ENCODE measurements around the gene KIRREL3.
"Not testable (repeated sequence)": the region's sequence is repeated elsewhere in the genome, so short reads cannot be mapped to it uniquely, and the experiment has no call there.

Gene KIRREL3

DNA sequence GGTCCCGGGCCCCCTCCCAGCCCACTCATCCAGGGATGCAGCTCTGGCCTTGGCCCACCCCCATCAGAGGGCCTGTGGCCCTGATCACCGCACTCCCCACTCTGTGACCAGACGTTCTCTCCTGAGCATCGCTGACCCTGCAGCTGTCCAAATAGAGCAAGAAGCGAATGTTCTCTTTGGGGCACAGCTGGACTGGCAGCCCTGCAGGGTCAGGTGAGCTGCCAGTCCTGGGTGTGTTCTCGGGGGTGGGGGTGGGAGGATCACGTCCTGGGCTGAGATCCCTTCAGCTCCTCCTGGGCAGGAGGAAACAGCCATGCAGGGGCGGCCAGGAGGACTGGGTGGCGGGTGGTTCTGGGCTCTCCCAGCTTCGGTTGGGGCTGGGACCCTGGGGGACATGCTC lies 618.6 kb downstream of the KIRREL3 start:
- not testable (repeated sequence) for DNase-seq (ENCODE audit: low read depth)

GRCh38 chr11:126380909-126381308 lies 619.7 kb downstream of the KIRREL3 start:
- DNase-seq (ENCODE audit: low read depth): no peak

DNA sequence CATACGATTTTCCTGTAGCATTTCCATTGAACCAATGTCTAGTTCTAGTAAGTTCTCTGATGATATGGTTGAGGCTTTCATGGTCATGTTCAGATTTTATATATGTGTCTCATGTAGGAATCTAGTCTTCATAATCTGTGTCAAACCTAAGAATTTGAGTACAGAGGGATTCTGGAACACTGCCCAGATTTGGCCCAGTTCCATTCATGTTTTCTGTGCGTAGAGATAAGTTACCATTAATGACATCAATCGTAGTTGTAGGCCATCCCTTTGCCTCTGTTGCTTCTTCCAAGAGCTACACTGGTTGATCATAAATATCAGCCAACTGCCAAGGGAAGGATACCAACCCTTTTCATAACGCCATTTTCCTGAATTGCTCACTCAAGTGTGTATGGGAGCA lies 621.8 kb downstream of the KIRREL3 start:
- no peak for DNase-seq (ENCODE audit: low read depth)

GRCh38 chr11:126375726-126376125 lies 624.8 kb downstream of the KIRREL3 start:
- DNase-seq (ENCODE audit: low read depth): peak; percentile 84

GRCh38 chr11:126374562-126375300 lies 625.8 kb downstream of the KIRREL3 start:
- not testable (repeated sequence) for DNase-seq (ENCODE audit: low read depth)

DNA sequence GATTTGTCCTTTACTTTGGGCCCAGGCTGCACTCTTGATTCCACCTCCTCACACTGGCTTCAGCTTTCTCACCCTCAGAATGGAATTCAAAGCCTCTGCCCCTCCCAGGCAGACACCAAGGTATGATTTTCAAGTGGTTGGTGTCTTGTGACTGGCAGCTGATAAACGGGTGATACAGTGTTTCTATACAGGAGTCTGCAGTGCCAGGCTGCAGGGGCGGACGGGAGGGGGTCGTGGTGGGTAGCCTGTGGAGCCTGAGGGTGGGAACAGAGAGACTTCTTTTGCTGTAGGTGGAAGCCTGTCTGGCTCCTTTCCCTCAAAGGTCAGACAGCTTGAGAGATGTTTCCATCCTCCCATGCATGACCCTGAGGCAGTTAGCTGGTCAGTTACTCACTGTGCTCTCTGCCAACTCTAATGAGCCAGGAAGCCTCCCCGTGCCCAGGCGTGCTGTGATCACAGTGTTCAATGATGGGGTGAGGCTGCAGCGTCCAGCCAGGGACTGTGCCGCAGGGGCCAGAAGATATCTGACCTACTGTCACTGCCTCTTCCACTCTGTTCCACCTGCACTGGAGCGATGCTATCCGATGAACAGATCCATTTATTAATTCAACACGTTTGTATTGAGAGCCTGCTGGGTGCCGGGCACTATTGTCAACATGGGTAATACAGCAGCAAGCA lies 627.0 kb downstream of the KIRREL3 start:
- DNase-seq (ENCODE audit: low read depth): peak; percentile 30
